HG02943 (cell line): ENCODE data around the gene HOTAIR.

Source experiments
- ATAC-seq: cut with Tn5 transposase; IDR thresholded peaks from one replicate; pipeline ENCODE4 v1.9.1; 2021; ENCODE audit warnings: mild to moderate bottlenecking, low read depth, moderate library complexity; ENCODE audit not compliant: unreplicated experiment

HOTAIR gene

DNA sequence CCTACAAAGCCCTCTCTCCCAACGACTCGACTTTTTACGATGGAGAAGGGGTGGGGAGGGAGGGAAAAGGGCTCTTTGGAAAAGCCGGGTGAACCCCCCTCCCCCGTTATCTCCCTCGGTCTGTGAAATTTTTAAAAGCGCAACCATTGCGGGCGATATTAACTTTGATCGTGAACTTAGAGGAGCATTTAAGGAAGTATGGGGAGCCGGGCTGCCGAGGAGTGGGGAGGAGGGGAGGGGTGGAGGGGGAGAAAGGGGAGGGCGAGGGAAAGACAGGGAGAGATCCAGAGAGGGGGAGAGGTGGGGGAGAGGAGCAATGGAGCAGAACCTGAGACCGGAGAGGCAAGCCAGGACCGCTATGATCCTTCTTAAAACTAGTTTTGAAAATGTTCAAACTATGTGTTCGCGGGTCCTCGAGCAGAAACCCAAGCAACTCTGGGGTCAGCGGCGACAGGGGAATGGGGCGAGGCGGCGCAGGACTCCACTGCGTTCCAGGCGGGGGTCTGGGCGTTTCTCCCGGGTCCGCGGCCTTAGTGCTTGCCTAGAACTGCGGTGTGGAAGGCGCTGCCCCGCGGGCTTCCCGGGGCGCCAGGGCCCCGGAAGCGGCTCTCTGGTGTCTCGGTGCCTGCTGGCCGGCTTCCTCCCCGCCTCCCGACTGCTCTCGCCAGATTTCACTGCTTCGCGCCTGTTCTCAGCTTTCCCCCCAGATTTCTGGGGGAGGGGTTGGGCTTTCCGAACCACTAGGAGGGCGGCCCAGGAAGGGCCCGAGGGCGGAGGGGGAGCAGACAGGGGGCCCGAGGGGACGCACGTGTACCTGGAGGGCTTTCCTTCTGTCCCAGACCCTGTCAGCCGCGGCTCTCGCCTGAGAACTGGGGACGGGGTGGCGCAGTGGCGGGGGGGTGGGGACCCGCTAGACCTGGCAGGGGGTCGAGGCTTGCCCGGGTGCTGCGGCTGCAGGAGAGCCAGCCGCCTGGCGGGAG, at the start of gene HOTAIR:
TSS of gene HOTAIR (minus strand) at position 871 of the 980 bp plus-strand sequence.
- no peak for ATAC-seq

DNA sequence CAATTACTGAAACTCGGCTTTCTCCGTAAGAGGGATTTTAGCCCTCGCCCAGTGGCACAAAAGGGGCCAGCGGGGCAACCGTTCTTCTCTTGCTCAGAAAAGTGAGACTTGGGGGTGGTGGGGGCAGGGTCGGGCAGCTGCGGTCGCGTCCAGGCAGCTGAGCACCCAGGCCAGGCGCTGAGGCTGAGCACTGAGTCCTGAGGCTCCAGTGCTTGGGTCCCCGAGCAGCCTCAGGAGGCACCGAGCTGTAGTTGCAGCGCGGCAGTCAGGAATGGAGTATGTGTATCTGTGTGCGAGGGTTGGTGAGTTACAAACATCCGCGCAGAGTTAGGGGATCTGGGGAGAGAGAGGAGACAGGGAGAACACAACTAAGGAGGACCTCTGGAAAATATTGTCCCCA, 49.4 kb upstream of the HOTAIR start:
- no peak for ATAC-seq

DNA sequence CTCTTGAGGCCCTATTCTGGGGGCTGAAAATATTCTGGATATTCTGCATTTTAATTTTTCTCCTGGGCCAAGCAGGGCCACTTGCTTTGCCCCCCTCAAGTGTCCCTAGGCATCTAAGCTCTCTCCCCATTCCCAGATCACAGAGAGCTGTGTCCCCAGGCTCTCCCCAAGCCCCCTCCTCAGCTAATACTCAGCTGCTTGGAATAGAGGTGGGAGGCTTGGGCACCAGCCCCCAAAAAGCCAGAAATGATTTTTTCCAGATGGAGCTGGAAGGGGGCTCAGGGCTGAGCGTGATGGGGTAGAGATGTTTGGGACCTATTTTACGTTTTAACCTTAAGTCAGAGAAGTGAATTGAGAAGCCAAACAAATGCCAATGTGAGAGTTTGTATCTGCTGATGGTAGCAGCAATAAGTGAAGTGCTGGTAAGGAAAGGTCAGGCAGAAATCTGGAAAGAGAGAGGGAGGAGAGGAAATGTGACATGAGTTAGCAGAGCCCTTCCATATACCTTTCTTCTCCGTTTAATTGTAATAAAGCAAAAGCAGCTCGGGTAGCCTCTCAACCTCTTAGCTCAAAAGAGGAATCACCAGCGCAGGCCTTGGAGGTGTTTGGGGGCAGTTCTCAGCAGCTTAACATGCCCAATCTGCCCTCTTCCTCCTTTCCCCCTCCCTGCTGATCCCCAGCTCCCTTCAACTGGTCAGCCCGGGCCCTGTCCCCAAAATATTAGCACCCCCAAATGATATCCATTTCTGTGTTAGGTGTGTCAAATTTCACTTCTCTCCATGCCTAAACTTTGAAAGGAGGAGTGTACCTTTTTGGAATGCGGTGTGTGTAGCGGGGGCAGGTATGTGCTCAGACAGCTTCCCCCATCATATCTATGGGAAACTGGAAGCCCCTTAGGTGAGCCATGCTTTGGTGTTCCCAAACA, 48.5 kb upstream of the HOTAIR start:
- ATAC-seq = no peak

DNA sequence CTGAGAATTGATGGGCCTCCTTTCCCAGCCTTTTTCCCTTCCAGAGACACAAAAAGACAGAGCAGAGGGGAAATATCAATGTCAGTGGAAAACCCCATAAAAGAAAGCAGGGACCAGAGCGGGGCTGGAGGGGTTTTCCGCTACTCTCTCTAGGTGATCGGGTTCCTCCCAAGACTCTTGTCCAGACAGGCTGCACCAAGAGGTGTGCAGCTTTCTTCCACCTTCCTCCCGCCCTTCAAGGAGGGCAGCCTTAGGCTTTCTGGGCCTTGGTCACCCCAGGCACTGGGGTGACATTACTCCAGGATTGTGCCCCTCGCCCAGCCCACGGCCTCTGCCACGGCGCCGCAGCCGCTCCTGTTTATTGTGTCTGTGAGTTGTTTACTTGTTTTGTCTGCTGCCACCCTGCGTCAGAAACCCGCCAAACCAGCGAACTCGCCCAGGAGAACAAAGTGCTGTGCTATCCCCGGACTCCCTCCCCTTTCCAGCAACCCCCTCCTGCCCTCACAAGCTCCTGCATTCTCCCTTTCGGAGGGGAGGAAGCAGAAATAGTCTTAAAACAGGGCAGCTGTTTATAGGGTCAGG, 46.8 kb upstream of the HOTAIR start:
- ATAC-seq = no peak

DNA sequence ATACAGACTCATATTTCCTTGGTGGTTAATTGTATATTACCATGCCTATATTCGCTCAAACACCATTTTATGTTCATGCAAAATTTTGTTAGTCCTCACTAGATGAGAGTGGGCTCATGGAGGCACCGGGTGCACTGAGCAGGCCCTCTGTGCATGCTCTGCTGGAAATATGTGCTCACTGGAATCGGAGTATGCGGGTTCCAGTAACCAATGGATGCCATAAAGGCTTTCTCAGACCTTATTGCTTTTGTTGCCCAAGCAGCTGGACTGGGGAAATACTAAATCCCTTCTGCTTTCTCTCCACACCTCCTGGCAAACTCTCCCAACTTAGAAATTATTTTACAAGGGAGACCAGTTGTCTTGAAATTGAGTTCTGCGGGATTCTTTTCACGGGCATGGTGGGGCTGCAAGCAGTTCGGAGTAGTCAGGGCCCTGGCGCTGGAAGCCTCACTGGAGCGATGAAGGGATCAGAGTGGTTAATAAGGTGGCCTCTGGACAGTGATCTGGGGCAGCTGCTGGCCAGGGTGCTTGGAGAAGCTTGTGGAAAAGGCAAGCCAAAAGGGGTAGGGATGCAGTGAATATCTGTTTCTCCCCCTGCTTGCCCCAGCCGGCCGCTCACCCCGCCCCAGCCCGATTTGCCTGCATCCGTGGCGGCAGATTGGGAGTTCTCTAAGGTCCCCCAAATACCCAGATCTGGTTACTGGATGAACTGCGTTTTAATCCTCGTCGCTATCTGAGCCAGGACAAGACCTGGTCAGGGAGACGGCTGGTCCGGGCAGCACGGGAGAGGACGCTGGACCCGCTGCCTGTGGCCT, 46.0 kb upstream of the HOTAIR start:
- no peak for ATAC-seq

DNA sequence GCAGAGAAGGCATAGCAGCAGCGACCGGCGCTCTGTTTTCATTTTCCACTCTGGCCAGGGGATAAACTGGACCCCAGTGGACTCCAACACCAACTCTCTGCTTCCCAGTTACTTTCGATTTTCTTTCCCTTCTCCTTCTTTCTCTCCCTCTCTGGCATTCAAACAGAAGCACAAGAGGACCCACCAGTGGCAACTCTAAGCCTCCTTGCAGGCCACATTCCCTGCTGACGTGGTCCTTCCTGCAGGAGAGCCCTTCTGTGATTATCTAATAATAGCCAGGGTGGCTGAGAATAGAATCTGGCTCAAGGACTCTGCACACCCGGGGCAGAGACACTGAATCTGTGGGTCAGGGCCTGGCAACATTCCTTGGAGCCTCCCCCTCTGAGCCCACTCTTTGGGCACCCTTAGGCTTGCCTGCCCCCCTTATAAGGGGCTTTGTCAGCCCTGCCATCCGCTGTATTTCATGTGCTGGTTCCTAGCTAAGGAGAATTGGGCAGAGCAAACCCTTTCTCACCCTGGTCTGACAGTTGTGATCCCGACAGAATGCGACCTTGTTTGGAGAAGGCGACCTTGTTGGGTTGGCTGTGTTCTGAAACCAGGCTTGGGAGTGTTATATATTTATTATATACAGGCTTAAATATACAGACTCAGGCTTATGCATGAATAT, 45.3 kb upstream of the HOTAIR start:
- no peak for ATAC-seq

DNA sequence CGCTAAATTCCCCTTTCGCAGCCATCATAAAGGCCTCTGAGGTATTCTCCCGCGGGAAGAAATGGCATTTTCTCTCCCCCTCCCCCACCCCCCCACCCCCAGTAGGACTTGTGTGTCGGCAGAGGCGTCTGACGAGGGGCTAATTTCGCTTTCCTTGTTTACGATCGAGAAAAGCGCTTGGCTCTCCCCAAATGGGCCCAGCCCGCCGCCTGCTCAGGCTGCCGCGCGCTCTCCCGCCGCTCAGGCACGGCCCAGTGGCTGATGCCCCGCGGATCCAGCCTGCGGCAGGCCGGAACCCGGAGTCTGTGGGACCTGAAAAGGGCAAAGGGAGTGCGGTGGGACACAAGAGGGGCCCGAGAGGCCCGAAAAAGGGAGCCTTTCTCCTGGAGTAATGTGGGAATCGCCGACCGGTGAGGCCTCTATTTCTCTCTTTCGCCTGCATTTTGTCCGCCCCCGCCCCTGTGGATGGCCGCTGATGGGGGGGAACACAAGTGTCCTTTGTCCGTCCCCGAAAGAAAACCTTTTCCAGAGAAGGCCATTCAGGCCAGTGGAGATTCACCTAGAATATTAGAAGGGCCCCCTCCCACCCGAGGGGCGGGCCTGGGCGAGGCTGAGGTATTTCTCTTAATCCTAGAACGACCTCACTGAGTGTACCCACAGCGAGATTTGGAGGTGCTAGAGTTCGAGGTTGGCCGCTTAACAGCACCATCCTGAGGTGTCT, 44.5 kb upstream of the HOTAIR start:
- ATAC-seq = no peak

DNA sequence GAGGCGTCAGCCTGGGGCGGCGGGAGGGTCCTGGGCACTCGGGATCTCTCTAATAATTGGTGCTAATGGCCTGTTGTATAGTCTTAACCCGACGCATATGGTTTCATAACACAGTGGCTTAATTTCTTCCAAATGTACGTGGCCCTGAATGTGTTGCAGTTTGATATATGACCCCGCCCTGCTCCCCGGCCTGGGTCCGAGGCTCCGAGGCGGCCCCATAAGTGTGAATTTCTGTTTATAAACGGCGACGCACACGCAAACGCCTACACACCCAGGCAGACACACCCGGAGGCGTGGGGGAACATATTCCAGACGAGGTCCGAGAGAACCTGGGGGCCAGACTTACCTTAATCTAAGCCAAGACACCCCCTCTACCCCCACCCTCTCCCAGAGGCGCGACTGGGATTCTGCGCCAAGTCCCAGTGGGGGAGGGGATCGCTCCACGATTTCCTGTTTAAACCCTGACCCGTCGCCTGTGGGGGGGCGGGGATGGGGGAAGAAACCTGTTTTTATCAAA, 43.8 kb upstream of the HOTAIR start:
- ATAC-seq = no peak

DNA sequence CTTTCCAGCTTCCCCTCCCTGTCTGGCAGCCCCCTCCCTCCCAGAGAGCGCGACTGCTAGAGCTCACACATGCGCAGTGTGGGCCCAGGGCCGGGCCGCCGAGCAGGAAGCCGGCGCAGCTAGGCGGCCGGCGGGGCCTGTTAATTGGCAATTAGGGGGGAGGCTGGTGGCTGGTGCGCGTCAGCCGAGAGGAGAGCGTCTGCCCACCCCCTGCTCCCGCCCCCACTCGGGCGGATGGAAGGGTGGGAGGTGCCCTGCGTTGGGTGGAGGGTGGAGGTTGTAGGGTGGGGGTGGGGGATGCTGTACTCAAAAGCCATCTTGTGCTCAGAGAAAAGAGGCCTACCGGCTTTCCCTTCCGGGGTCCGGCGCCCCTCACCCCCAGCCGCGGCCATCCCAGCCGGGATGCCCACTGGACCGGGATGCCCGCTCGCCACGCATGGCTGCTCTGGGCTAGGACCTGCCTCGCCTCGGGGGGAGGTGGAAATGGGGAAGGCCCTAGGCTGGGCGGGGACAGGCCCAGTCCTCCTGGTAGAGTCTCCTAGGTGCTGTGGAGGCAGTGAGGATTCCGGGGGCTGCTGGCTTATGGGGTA, 43.2 kb upstream of the HOTAIR start:
- peak; percentile 72 for ATAC-seq

DNA sequence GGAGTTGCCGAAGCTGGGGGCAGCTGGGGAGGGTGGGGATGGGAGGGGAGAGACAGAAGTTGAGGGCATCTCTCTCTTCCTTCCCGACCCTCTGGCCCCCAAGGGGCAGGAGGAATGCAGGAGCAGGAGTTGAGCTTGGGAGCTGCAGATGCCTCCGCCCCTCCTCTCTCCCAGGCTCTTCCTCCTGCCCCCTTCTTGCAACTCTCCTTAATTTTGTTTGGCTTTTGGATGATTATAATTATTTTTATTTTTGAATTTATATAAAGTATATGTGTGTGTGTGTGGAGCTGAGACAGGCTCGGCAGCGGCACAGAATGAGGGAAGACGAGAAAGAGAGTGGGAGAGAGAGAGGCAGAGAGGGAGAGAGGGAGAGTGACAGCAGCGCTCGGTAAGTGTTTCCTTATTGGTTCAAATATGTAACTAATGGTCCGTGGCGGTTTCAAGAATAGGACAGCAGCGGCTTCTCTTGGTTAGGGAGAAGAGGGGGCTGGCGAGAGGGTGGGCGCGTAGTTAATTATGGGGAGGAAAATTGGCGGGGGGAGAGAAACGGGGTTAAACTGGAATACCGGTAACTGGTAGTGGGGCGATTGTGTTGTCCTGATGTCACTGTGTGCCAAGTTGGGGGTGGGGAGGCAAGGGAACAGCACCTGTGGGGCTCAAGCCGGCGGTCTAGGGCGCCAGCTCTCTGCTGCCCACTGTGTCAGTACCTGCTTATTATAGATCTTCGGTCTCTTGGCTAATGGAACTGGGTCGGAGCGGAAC, 42.5 kb upstream of the HOTAIR start:
- ATAC-seq = peak; percentile 19

DNA sequence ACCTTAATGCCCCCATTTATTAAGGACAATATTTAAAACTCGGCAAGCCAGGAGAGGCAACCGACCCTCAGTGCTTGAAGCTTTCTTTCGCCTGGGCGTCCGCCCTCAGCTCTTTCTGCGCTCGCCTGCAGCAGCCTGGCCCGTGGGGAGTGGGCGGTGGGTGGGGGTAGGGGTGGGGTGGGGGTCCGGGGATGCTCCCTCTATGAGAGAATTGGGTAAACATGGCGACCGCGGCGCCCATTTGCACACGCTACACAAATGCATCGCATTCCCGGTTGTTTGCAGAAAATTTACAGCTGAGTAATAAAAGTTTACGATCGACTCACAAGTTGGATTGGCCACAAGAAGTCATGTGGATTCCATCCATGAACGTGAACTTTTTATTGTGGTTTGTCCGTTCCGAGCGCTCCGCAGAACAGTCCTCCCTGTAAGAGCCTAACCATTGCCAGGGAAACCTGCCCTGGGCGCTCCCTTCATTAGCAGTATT, 41.8 kb upstream of the HOTAIR start:
- ATAC-seq = no peak

DNA sequence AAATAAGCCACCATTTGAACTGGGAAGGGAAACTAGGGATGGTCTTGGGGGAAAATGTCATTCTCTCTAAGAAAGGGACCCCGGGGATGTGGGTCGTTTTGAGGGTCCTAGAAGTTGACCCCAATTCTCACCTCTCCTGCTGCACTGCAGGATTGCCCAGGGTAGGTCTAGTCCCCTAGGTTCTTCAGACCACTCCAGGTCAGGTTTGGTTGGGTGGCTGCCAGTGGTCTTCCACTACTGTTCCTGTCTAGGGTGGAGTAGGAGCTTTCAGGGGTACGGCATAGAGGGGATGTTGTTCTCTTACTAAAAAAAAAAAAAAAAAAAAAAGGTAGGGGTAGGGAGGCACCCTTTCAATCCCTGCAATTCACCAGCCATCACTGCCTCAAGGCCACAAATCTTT, 41.3 kb upstream of the HOTAIR start:
- no peak for ATAC-seq

DNA sequence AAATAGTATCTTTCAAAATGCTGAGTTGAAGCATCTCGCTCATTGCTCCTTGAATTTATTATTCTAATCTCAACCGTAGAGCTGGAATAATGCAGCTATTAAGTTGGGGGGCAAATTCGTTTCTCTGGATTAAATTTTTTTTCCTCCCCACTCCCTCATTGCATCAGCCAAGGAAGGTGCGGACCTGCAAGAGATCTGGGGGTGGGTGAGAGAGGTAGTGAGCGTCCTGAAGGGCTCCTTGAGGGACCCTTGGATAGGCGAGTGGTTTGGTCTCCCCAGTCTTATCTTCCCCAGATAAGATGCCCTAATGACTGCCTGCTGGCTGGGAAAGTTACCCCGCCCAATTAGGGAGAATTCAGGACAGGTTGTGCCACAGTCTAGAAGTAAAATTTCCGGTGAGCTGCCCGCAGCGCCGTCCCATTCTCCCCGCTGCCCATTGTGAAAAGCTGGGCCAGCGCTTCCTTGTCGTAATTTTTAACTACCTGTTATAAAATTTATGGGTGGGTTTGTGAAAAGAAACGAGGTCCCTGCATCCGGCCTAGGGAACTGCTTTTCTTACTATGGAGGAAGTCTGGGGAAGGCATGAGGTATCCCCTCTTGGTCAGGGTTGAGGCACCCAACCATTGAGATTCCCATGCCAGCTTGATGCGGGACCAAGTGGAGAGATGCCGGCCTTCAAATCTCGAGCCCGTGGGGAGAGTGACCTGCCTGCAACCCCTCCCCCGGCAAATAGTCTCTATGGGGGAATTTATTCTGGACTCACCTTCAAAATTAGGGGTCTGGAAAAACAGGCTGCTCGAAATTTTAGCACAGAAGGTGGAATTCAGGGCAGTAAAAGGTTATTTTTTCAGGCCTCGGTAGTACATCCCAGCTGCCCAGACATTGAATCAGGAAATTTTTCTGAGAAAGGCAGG, 40.5 kb upstream of the HOTAIR start:
- no peak for ATAC-seq

DNA sequence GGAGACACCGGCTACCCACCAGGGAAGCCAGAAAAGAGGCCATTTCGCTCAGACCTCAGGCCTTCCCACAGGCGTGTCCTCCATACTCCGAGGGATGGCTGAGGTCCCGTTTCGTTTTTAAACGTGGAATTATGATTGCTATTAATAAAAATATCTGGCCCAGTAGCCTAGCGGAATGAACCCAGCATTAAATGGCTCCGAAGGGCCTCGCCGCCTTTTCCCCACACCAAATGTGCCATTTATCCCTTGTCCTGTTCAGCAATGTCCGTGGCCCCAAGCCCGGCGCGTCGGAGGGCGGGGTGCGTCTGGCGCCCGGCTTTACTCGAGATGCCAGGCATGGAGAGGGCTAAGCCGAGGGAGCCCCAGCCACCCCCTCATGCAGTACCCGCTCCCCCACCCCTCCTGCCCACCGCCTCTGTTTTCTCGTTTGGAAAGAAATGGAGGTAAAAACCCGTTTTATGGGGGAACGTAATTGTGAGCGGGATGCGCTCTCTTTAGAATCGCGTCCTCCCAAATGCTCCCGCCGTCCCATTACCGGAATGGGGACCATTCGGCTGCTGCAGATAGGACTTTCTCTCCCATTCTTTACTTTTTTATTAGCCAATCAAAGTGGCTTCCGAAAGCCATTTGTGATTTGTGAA, 39.7 kb upstream of the HOTAIR start:
- no peak for ATAC-seq

DNA sequence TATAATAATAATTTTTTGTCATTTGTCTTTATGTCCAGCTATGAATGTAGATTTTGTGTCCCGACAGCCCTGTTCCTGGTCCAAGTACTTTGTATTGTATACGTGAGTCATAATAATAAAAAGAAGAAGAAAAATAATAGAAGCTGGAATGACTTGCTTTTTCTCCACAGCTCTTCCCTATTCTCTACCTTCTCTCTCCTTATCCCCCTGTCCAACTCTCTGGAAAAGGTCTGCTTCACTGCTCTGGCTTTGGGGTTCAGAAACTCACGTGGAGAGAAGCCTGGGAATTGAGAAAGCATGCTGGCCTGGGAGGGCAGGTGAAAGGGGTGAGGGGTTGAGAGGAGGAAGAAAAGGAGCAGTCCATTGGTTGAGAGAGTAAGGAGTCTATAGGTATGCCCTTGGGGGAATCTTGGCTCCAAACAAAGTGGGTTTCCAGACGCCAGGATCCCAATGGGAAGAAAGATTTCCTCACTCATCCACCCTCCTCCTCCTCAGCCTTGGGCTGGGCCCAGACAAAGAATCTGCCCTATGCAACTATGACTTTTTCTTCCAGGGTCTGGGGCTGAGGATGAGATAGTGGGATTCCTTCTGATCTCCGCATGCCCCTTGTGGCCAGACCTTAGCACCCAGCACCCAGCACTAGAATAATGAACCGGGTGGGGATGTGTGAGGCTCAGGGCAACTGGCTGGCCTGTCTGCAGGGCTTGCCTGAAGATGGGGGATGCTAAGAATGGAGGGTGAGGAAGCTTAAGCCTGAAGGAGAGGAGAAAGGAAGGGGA, 38.1 kb upstream of the HOTAIR start:
- ATAC-seq = no peak
